ENCODE data around the gene SLC6A5. TPM values are rescaled to one million over a fixed set of nuclear protein-coding genes. Genes with fewer than 3 reads are reported as not detected.

SLC6A5 gene
- total and polyA plus RNA-seq, 7 experiments from 2014 or later: not detected

DNA sequence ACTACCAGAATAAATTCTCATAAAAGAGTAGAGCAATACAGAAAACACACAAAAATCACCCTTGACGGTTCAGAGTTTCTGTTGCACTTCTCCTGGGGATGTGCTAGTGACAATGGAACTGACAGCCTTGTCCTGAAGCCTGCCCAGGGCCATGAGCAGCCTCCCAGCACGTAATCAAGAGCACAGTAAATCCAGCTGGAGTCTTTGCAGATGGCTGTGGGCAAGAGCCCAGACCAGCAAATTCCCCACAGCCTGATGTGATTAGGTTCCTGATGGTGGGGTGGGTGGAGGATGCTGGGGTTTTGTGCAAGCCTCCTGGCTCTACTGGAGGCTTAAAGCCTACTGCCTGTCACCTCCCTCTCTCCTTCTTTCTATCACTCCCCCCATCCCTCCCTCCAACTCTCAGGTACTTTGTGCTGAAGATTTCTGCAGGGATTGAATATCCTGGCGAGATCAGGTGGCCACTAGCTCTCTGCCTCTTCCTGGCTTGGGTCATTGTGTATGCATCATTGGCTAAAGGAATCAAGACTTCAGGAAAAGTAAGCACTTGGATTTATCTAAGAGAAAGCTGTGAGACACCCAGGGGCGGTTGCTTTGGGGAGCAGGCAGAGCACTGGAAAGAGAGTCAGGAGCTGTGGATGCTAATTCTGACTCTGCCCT, 18.1 kb downstream of the SLC6A5 start:
- POLR2A ChIA-PET: no interaction called here

DNA sequence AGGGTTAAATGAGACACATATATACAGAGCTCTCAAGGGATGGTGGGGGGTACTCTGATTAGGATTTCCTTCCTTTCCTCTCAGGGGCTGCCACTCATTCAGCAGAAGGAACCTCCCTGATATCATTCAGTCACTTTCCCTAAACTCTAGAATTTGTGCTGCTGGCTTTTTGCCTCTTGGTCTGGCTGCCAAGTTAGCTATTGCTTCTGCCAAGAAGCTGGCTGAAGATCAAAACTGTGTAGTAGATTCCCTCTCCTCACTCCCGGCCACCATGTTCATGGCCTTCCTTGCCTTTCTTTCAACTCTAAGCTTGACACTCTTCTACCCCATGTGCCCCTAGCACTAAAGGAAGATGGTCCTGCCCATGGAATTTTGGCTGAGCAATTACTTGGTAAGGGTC, 18.7 kb downstream of the SLC6A5 start:
- Mint-ChIP-seq H3K27me3 (peaks cover 9 to 40% (median 37%) of the 10 kb centered on the region in 5 donors), H3K27ac (no peak overlapping the region), H3K36me3 (no peaks in the 10 kb centered on the region), H3K4me3 (no peak overlapping the region), H3K9me3 (peaks cover 0 to 4% (median 0%) of the 10 kb centered on the region in 11 donors), H3K4me1 (peaks cover 0 to 3% (median 0%) of the 10 kb centered on the region in 7 donors)
- intact Hi-C loops (cut with micrococcal nuclease): no loop called here
- Histone ChIP-seq H3K9me3 (ENCODE audit: control insufficient read depth in 2 of 3, low read length in 3 of 3) (no peaks in the 10 kb centered on the region), H3K27ac (ENCODE audit: low read depth, low read length) (no peak overlapping the region), H3K4me3 (ENCODE audit: low read length) (no peak overlapping the region), H3K36me3 (ENCODE audit: control insufficient read depth in 2 of 3, insufficient read depth in 3 of 3, low read length in 3 of 3) (no peaks in the 10 kb centered on the region), H3K4me1 (ENCODE audit: control insufficient read depth in 2 of 2, insufficient read depth in 2 of 2, low read length in 2 of 2) (no peaks in the 10 kb centered on the region), H3K27me3 (ENCODE audit: control insufficient read depth in 2 of 2, insufficient read depth in 2 of 2, low read length in 2 of 2) (no peaks in the 10 kb centered on the region)
- ATAC-seq (no peak), DNase-seq (no peak)
- ChIA-PET POLR2A (no interaction called here), CTCF (no interaction called here)

More for the DNA sequence above, 18.1 kb downstream of the SLC6A5 start:
- ATAC-seq: no peak
- H3K36me3 ChIP-seq (ENCODE audit: control insufficient read depth in 2 of 3, insufficient read depth in 3 of 3, low read length in 3 of 3): no peaks in the 10 kb centered on the region
- Mint-ChIP-seq H3K4me1 (peaks cover 0 to 2% (median 0%) of the 10 kb centered on the region in 7 donors), H3K9me3 (peaks cover 0 to 4% (median 0%) of the 10 kb centered on the region in 11 donors), H3K27ac (no peak overlapping the region), H3K27me3 (peaks cover 9 to 44% (median 41%) of the 10 kb centered on the region in 5 donors), H3K4me3 (no peak overlapping the region), H3K36me3 (no peaks in the 10 kb centered on the region)
- CTCF ChIA-PET: no interaction called here
- H3K27ac ChIP-seq (ENCODE audit: low read depth, low read length): no peak overlapping the region
- H3K27me3 ChIP-seq (ENCODE audit: control insufficient read depth in 2 of 2, insufficient read depth in 2 of 2, low read length in 2 of 2): no peaks in the 10 kb centered on the region
- intact Hi-C loops (cut with micrococcal nuclease): no loop called here
- DNase-seq: no peak
- H3K9me3 ChIP-seq (ENCODE audit: control insufficient read depth in 2 of 3, low read length in 3 of 3): no peaks in the 10 kb centered on the region
- no peak overlapping the region for H3K4me3 ChIP-seq (ENCODE audit: low read length)
- H3K4me1 ChIP-seq (ENCODE audit: control insufficient read depth in 2 of 2, insufficient read depth in 2 of 2, low read length in 2 of 2): no peaks in the 10 kb centered on the region

- Histone ChIP-seq H3K9me3 (ENCODE audit: control insufficient read depth in 2 of 3, low read length in 3 of 3) (no peaks in the 10 kb centered on the region), H3K4me3 (ENCODE audit: low read length) (no peak overlapping the region), H3K27ac (ENCODE audit: low read depth, low read length) (no peak overlapping the region), H3K4me1 (ENCODE audit: control insufficient read depth in 2 of 2, insufficient read depth in 2 of 2, low read length in 2 of 2) (no peaks in the 10 kb centered on the region), H3K27me3 (ENCODE audit: control insufficient read depth in 2 of 2, insufficient read depth in 2 of 2, low read length in 2 of 2) (no peaks in the 10 kb centered on the region), H3K36me3 (ENCODE audit: control insufficient read depth in 2 of 3, insufficient read depth in 3 of 3, low read length in 3 of 3) (no peaks in the 10 kb centered on the region)
- DNase-seq: no peak
- Mint-ChIP-seq H3K27me3 (peaks cover 2 to 42% (median 26%) of the 10 kb centered on the region in 5 donors), H3K27ac (no peak overlapping the region), H3K4me3 (no peak overlapping the region), H3K9me3 (peaks cover 0 to 4% (median 0%) of the 10 kb centered on the region in 11 donors), H3K36me3 (no peaks in the 10 kb centered on the region), H3K4me1 (peaks cover 0 to 3% (median 0%) of the 10 kb centered on the region in 7 donors)
- ATAC-seq: no peak
- POLR2A ChIA-PET: no interaction called here
- intact Hi-C loops (cut with micrococcal nuclease): no loop called here
- CTCF ChIA-PET: no interaction called here
These were observed 21.6 kb downstream of the SLC6A5 start for GRCh38 chr11:20620988-20621387.

DNA sequence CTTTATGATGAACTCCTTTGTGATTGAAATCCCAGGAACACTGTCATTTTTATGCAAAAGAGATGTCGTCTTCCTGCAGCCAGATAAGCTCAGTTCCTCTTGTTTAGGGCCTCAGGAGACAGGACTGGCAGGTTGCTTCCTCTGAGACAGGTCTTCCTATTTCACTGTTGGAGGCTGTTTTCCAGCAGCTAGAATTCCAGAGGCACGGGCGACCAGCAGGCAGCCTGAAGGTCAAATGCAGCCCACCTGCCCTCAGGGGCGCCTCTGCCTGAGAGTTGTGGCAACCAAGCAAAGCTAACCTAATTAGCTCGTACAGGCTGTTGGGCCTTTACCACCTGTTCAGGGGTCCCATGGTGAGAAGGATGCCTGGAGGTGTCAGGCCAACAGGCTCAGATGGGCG, 22.3 kb downstream of the SLC6A5 start:
- H3K9me3 Mint-ChIP-seq: peaks cover 0 to 4% (median 0%) of the 10 kb centered on the region in 11 donors
- CTCF ChIA-PET: no interaction called here
- H3K36me3 Mint-ChIP-seq: no peaks in the 10 kb centered on the region
- H3K27ac Mint-ChIP-seq: no peak overlapping the region
- H3K27me3 Mint-ChIP-seq: peaks cover 2 to 35% (median 20%) of the 10 kb centered on the region in 5 donors
- no peaks in the 10 kb centered on the region for H3K9me3 ChIP-seq (ENCODE audit: control insufficient read depth in 2 of 3, low read length in 3 of 3)
- H3K4me3 ChIP-seq (ENCODE audit: low read length): no peak overlapping the region
- no peaks in the 10 kb centered on the region for H3K4me1 ChIP-seq (ENCODE audit: control insufficient read depth in 2 of 2, insufficient read depth in 2 of 2, low read length in 2 of 2)
- H3K36me3 ChIP-seq (ENCODE audit: control insufficient read depth in 2 of 3, insufficient read depth in 3 of 3, low read length in 3 of 3): no peaks in the 10 kb centered on the region
- H3K27me3 ChIP-seq (ENCODE audit: control insufficient read depth in 2 of 2, insufficient read depth in 2 of 2, low read length in 2 of 2): no peaks in the 10 kb centered on the region
- H3K4me1 Mint-ChIP-seq: peaks cover 0 to 3% (median 0%) of the 10 kb centered on the region in 7 donors
- ATAC-seq: no peak
- POLR2A ChIA-PET: no interaction called here
- no peak overlapping the region for H3K4me3 Mint-ChIP-seq
- DNase-seq: no peak
- no peak overlapping the region for H3K27ac ChIP-seq (ENCODE audit: low read depth, low read length)
- intact Hi-C loops (cut with micrococcal nuclease): no loop called here

GRCh38 chr11:20623252-20623651, 23.8 kb downstream of the SLC6A5 start:
- Histone ChIP-seq H3K9me3 (ENCODE audit: control insufficient read depth in 2 of 3, low read length in 3 of 3) (no peaks in the 10 kb centered on the region), H3K4me3 (ENCODE audit: low read length) (no peak overlapping the region), H3K27me3 (ENCODE audit: control insufficient read depth in 2 of 2, insufficient read depth in 2 of 2, low read length in 2 of 2) (no peaks in the 10 kb centered on the region), H3K4me1 (ENCODE audit: control insufficient read depth in 2 of 2, insufficient read depth in 2 of 2, low read length in 2 of 2) (no peaks in the 10 kb centered on the region), H3K36me3 (ENCODE audit: control insufficient read depth in 2 of 3, insufficient read depth in 3 of 3, low read length in 3 of 3) (no peaks in the 10 kb centered on the region), H3K27ac (ENCODE audit: low read depth, low read length) (no peak overlapping the region)
- H3K27ac Mint-ChIP-seq: no peak overlapping the region
- peaks cover 0 to 3% (median 0%) of the 10 kb centered on the region in 7 donors for H3K4me1 Mint-ChIP-seq
- no peak for ATAC-seq
- no peaks in the 10 kb centered on the region for H3K36me3 Mint-ChIP-seq
- H3K9me3 Mint-ChIP-seq: peaks cover 0 to 4% (median 0%) of the 10 kb centered on the region in 11 donors
- DNase-seq: no peak
- H3K27me3 Mint-ChIP-seq: peaks cover 2 to 36% (median 13%) of the 10 kb centered on the region in 5 donors
- H3K4me3 Mint-ChIP-seq: no peak overlapping the region
- intact Hi-C loops (cut with micrococcal nuclease): no loop called here
- POLR2A ChIA-PET: no interaction called here
- CTCF ChIA-PET: no interaction called here

DNA sequence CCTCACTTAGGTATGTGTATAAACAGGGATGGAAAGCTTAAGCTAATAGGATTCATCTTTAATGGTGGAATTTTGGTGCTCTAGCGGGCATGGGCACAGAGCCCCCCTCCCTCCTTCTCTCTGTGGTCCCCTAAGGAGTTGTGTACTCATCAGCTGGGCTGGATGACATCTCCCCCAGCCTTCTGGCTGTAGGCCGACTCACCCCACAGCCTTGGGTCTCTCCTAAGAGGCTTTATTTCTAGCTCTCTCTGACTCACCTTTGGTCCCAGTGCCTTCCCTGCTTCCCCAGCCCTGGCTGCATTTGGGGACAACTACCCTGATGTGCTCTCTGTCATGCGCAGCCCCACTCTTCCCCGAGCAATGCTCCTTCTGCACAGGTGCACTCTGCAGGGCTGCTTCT, 26.9 kb downstream of the SLC6A5 start:
- Mint-ChIP-seq H3K27me3 (peaks cover 0 to 36% (median 12%) of the 10 kb centered on the region in 5 donors), H3K27ac (no peak overlapping the region), H3K36me3 (no peaks in the 10 kb centered on the region), H3K9me3 (peaks cover 0 to 5% (median 0%) of the 10 kb centered on the region in 11 donors), H3K4me1 (peaks cover 0 to 2% (median 0%) of the 10 kb centered on the region in 7 donors), H3K4me3 (no peak overlapping the region)
- no peaks in the 10 kb centered on the region for H3K9me3 ChIP-seq (ENCODE audit: control insufficient read depth in 2 of 3, low read length in 3 of 3)
- DNase-seq (no peak), ATAC-seq (no peak)
- H3K36me3 ChIP-seq (ENCODE audit: control insufficient read depth in 2 of 3, insufficient read depth in 3 of 3, low read length in 3 of 3): no peaks in the 10 kb centered on the region
- no peak overlapping the region for H3K27ac ChIP-seq (ENCODE audit: low read depth, low read length)
- no peaks in the 10 kb centered on the region for H3K27me3 ChIP-seq (ENCODE audit: control insufficient read depth in 2 of 2, insufficient read depth in 2 of 2, low read length in 2 of 2)
- intact Hi-C loops (cut with micrococcal nuclease): no loop called here
- ChIA-PET CTCF (no interaction called here), POLR2A (no interaction called here)
- no peaks in the 10 kb centered on the region for H3K4me1 ChIP-seq (ENCODE audit: control insufficient read depth in 2 of 2, insufficient read depth in 2 of 2, low read length in 2 of 2)
- no peak overlapping the region for H3K4me3 ChIP-seq (ENCODE audit: low read length)

- DNase-seq: no peak
These were observed 27.6 kb downstream of the SLC6A5 start for GRCh38 chr11:20627026-20627425.

More at GRCh38 chr11:20627026-20627425, 27.6 kb downstream of the SLC6A5 start:
- Mint-ChIP-seq H3K27ac (no peak overlapping the region), H3K4me1 (peaks cover 0 to 2% (median 0%) of the 10 kb centered on the region in 7 donors), H3K4me3 (no peak overlapping the region), H3K36me3 (no peaks in the 10 kb centered on the region), H3K9me3 (peaks cover 0 to 5% (median 0%) of the 10 kb centered on the region in 11 donors), H3K27me3 (peaks cover 0 to 36% (median 12%) of the 10 kb centered on the region in 5 donors)
- intact Hi-C loops (cut with micrococcal nuclease): no loop called here
- POLR2A ChIA-PET: no interaction called here
- no peaks in the 10 kb centered on the region for H3K27me3 ChIP-seq (ENCODE audit: control insufficient read depth in 2 of 2, insufficient read depth in 2 of 2, low read length in 2 of 2)
- no peak overlapping the region for H3K4me3 ChIP-seq (ENCODE audit: low read length)
- no peak overlapping the region for H3K27ac ChIP-seq (ENCODE audit: low read depth, low read length)
- H3K36me3 ChIP-seq (ENCODE audit: control insufficient read depth in 2 of 3, insufficient read depth in 3 of 3, low read length in 3 of 3): no peaks in the 10 kb centered on the region
- ATAC-seq: no peak
- H3K9me3 ChIP-seq (ENCODE audit: control insufficient read depth in 2 of 3, low read length in 3 of 3): no peaks in the 10 kb centered on the region
- CTCF ChIA-PET: interaction anchor here (0.6 kb wide), 1 partner anchor 730 kb away, joined by 5 read pairs; no protein-coding TSS in a partner anchor
- no peaks in the 10 kb centered on the region for H3K4me1 ChIP-seq (ENCODE audit: control insufficient read depth in 2 of 2, insufficient read depth in 2 of 2, low read length in 2 of 2)

Measured in naive thymus-derived CD4-positive, alpha-beta T cell (primary cell).